IPS DF 4.7 (cell line): ENCODE data around the gene SPDYE17.
"Not testable (repeated sequence)": the region's sequence is repeated elsewhere in the genome, so short reads cannot be mapped to it uniquely, and the experiment has no call there.

Source experiments
- DNase-seq: peaks from one replicate; pipeline ENCODE4 v3.0.0-alpha.2; 2013; ENCODE audit warnings: low spot score; ENCODE audit errors: extremely low read depth

Gene SPDYE17

DNA sequence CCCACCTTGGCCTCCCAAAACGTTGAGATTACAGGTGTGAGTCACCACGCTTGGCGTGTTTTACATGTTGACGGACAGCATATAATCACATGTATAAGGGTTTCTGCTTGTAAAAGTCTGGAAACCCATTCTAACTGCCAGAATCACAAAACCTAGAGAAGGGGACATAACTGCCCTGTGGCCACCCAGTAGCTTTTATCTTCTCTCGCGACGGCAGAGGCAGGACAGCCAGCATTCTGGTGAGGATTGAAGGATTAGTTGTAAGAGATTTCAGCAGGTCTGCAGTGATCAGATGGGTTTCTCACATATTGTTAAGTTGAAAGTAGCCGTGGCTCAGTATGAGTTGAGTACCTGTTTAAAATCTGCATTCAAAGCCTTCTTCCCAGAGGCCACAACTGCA lies 59.8 kb downstream of the SPDYE17 start:
- DNase-seq: not testable (repeated sequence)
